HG02885 (cell line): ENCODE results near the gene CERS6.
A peak's percentile ranks its signal among the peaks of the same experiment; 100 is the strongest.

Experiments used
- ATAC-seq: cut with Tn5 transposase; IDR thresholded peaks from one replicate; pipeline ENCODE4 v1.9.1; 2021; ENCODE audit warnings: mild to moderate bottlenecking; ENCODE audit not compliant: unreplicated experiment, poor library complexity

CERS6 gene

DNA sequence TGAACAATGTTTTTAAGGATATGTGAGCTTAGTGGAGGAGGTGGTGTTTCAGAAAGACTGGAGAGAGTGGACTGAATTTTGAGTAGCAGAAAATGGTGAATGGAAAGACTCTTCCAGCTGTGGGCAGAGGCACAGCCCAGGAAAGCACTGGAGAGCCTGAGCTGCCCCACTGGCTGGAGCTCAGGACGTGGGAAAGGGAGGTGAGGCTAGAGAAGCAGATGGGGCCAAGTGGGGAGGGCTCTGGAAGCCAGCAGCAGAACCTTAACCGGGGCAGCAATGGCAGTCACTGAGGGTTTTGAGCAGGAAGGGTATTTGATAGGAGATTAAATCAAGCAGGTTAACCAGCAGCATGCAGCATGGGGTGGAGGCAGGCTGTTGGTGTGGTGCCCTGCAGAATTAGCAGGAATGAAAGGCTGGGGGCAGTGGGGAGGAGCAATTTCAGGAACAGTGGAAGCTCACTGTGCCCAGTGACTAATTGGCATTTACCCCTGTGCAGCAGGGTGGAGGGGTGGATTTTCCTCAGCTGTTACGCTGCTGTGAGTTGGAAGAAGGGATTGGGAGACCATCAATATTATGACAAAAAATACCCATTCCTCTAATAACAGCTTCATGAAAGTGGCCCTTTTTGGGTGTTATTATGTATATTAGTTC is 136.2 kb downstream of the CERS6 start:
- no peak for ATAC-seq

DNA sequence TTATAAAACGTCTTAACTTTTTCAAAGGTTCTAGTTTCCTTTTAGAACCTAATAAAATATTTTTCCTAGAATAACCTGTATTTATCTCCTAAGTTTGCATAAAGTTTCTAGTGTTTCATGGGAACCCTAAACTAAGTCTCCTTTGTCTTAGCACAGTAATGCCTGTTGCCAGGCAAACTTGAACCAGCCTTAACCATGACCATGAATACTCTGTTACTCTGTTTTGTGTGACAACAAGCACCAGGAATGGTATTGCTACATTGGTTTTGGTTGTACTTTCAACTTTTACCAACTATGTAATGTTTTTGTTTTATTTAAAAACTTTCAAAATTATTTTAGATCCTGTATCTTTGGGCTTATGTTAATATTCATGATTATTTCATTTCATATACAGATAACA is 137.6 kb downstream of the CERS6 start:
- peak; percentile 34 for ATAC-seq

DNA sequence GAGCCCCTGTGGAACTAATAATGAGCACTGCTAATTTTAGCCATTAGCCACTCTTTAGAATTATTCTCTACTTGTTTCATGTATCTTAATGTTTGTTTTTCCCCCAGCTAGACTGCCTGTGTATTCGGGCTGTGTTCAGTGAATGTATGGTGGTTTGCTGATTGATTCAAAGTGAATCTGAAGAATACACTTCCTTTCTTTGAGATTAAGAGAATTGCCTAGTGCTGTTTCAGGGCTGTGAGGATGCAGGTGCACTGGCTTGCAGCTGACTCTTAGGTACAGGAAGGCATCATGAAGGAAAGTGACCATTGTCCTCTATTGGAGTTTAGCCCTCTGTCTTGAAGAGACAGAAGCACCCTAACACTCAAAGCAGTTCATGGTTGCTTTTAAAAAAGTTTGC is 138.7 kb downstream of the CERS6 start:
- peak; percentile 87 for ATAC-seq

DNA sequence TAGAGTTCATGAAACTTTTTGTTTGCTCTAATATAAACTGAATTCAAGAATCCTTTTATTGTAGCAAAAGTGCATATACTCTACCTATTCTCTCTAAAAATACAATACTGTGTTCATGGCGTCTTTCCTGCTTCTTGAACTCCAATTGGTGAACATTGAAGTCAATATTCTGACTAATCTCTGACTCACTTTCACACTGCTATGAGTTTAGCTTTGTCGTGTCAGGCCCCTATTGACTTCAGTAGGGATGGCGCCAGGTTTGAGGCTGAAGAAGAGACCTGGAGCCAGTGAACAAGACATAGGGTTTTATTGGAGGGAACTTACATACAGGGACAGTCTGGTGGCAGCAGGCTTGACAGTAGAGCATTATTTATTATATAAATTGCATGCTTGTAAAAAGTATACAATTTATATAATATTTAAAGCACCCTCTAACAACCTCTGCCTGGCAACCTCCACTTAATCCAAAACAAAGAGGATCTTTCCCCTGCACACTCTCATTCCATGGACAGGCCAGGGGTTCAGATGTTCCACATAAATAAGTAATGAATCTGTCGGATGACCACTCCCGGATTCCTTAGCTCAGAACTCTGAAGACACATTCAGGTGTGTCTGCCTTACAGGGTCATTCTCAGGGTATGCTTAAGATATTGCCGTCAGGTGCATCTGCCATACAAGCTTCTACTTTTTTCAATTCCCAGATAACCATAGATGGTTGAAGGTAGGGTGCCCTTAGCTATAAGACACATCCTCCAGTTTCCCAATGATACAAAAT is 141.0 kb downstream of the CERS6 start:
- ATAC-seq, result no peak

DNA sequence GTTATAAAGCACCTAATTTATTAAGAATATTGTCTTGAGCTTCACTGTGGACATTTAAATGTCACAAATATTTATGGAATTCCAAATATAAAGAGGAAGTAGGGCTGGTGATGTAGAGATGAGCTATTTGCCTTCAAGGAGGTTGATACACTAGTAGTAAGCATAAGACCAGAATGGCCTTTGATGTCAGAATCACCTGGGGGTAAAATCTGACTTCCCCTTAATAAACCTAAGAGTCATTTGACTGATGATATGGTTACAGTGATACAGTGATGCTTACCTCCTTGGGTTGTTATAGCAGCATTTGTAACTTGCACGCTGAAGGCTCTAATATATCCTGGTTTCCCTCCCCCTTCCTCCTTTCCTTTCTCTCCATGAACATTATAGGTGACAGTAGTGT is 143.7 kb downstream of the CERS6 start:
- no peak for ATAC-seq

DNA sequence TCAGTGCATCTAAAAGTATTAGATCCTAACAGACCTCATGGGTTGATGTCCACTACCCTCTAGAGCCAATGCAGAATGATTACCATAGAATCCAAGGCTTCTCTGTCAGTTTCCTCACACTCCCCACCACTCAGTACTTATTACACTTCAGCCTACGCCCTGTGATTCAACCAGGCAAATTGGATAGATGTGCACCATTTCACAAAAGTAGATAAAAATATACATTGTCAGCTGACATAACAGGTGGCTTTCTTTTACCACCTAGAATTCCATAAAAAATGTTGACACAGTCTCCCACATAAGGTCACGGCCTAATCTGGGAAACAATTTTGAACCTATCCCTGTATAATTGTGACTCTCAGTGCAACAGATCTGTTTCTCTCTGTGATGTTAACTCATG is 144.9 kb downstream of the CERS6 start:
- no peak for ATAC-seq

DNA sequence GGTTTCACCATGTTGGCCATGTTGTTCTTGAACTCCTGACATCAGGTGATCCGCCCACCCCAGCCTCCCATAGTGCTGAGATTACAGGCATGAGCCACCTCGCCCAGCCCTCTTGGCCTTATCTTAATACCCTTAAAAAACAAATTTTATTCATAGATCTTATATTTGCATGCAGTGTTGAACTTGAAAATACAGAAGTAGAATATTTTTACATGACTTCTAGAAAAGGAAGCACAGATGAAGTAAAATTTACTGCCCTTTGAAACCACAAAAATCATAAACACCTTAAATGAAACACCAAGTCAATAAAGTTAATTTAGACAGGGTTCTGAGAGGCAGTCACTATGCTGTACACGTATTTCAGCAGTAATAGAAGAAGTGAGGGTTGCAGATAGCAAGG is 145.7 kb downstream of the CERS6 start:
- peak; percentile 67 for ATAC-seq

DNA sequence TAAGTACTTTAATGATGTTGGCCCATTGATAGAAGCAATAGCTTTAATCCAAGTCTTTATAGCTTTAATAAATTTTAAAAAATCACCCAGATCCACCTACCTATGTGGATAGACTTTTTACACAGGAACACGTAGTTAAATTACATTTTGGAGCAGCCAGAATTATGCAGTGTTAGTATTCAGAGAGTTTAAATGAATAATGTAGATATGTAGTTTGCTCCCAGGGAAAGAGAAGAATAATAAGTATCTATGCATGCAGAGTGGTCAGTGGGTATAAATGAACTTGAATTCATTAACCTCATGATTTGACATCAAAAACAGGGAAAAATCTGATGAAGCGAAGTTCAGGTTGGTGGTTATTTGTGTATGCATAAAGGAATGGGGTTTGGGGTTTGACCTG is 146.3 kb downstream of the CERS6 start:
- ATAC-seq, result no peak

DNA sequence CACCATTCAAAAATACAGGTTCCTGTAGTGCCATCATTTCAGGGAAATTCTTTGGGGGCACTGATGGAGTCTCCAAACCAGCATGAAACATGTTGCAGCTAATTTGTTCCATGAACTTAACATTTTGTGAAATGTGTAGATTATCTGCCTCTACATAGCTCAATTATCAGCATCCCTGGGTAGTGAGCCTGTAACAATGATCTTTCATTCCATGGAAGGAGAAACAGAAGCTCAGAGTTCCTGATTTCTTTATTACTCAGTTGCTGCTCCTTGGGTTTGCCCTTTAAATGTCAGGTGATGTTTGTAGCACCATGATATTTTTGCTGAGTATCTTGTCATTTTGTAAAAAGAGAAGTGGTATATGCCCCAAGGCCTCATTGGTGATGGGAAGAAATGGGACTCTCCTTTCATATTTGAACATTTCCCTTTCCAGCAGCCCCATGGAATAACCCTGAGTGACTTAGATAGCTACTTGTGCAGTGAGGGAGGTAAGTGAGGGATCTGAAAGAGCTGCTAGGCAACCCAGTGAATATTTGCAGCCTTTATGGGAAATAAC is 146.9 kb downstream of the CERS6 start:
- no peak for ATAC-seq

DNA sequence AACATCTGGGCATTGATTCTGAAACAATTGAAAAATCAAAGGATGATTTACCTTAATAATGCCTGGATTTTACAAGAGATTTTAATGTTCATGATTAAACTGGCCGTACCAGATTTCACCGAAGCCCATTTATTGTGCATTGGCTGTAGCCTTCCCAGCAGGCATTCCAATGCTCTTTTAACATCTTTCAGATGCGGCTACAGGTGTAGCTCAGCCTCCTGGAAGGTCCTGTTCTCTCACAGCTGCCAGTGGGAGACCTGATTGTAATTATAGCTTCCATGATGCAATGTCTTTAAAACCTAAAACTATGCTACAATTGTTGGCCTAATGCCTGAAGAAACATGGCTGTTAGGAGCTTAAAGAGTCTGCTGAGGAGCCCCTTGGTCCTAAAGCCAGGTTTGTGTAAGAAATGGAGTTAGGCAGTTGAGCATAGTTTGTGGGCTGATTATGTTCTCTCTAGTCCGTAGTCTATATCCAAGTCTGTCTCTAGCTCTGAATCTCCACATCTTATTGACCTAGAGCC is 147.4 kb downstream of the CERS6 start:
- ATAC-seq, result no peak

DNA sequence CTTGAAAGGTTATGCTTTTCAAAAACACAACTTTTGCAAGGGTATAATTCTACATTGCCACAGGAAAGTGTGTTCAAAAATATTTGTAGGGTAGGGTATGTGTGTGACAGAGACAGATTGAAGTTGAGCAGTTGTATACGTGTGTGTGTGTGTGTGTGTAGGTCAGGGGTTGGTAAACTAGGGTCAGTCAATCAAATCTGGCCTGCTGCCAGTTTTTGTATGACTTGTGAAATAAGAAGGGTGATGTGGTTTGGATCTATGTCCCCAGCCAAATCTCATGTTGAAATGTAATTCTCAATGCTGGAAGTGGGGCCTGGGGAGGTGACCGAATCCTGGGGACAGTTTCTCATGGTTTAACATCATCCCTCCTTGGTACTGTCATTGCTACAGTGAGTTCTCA is 148.2 kb downstream of the CERS6 start:
- no peak for ATAC-seq

DNA sequence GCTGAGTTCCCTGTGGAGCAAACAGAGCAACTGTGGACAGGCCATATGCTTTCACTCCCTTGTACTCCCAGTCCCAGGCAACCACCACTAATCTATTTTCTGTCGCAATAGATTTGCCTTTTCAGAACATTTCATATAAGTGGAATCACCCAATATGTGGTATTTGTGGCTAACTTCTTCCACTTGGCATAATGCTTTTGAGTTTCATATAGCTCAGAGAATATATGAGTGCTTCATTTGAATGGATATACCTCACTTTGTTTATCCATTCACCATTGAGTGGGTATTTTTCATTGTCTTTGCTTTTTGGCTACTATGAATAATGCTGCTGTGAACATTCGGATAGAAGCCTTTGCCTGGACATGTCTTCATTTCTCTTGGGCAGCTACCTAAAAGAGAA is 151.9 kb downstream of the CERS6 start:
- ATAC-seq, result no peak

DNA sequence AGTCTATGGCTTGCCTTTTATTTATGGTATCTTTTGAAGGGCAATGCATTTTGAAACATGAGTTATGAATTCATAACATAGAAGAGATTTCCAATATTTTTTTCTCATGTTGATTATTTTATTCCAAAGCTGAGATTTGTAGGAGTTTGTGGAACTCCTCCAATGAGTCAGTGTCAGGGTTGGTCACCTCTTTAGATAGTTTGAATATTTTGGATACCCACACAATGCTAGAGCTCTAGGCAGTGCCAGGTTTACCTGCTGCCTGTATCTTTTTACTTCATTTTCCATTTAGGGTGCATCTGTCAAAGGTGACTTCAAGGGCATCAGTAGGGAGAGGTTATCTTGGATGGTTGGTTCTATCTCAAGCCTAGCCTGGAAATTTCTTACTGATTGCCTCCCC is 152.7 kb downstream of the CERS6 start:
- no peak for ATAC-seq

DNA sequence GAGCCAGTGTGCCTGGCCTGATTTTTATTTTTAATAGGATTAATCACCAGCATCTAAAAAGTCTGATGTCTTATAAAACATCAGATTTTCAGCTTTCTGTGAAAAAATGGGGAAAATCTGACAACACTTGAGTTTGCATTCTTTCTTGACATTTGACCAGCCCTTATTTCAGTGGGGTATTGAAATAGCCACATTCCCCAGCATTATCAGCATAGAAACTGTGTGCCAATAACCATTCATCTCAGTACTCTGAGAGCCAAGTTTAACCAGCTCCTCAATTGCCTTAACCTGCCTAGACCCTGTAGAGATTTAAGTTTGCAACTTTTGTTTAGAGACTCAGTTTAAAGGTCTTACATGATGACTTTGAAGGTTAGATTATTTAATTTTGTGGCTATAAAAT is 155.0 kb downstream of the CERS6 start:
- ATAC-seq, result no peak

DNA sequence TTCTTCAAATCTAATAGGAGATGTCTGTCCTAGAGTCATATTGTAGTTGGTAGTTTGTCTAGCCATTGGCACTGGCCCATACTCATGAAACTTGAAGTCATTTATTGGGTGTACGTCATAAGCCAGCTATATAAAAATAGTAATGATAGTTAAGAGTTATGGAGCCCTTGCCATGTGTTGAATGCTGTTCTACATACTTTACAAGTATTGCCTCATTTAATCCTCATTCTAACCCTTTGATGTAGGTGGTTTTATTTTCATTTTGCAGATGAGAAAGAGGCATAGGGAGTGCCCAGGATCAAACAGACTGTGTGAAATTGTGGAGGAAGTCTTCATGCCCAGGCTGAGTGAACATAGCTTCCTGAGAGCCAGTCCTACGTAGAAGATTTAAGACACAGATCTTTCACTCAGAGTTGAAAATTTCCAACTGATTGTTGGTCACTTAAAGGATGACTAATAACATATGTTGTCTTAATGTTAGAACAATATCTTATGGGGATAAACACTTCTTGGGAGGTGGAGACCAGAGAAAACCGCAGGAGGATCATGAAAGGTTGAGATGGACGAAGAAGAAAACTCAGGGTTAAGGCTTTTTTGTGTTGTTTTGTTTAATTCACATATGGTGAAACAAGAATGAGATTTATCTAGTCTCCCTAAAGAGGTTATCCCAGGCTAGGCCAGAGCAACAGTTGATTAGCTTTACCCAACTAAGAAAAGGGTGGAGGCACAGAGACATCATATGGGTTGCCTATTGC is 156.0 kb downstream of the CERS6 start:
- ATAC-seq, result no peak

DNA sequence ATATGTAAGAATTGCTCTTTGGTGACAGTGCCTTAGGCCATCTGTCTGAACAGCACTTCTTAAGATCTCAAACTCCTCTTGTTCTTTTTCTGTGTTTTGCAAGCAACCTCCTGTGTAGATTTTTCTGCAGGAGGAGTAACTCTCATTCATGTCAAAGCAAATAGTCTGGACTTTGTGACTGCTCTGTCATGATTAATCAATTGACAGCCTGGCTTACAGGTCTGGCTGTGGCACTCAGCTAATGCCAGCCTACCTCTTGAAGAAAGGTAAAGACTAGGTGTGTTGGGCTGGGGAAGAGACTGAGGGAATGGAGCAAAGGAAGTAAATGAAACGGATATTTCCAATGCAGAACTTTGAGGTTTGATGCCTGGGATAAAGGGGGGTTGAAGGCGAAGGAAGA is 156.6 kb downstream of the CERS6 start:
- no peak for ATAC-seq

DNA sequence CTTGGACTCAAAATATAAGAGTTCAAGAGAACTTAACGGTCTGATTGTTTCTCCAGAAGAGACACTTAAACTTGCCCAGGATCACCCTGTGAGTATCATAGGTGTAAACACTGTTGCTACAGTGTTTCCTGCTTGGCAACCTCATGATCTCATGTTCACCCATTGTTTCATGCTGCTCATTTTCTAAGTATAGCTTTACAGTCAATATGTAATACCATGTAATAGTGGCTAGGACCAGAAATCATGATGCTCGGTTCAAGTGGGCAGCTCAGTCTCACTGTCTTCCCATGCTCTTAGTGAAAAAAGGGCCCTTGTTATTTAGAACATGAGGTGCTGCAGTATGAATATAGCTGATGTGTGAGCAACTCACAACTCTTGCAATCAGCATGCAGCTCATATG is 157.5 kb downstream of the CERS6 start:
- ATAC-seq, result no peak

DNA sequence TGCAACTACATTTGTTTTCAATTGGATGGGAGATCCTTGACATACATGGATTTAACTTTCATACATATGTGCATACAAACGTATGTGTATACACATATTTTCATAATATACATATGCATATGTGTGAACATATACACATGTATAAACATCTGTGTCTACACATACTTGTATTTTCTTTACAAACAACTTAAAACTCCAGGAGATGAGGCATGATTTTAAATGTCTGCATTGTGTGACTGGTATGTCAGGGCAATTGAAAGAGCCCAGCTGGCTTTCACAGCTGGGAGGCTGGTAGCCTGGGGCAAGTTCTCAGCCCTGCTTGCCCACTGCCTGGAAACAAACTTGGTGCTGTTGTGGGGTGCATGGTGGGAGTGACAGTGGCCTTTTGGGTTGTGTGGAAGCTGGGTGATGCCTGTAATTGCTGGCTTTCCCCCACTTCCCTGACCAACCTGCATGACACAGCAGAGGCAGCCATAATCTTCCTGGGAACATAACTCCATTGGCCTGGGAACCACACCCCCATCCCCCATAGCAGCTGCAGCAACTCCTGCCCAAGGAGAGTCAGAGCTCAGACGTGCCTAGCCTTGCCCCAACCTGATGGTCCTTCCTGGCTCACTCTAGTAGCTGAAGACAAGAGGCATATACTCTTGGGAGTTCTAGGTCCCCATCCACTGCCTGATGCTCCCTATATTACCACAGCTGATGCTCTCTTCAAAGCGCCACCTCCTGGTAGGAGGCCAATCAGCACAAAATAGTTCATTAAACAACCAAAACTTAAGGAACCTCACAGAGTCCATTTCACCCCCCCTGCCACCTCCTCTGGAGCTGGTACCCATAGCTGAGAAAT is 158.3 kb downstream of the CERS6 start:
- no peak for ATAC-seq

DNA sequence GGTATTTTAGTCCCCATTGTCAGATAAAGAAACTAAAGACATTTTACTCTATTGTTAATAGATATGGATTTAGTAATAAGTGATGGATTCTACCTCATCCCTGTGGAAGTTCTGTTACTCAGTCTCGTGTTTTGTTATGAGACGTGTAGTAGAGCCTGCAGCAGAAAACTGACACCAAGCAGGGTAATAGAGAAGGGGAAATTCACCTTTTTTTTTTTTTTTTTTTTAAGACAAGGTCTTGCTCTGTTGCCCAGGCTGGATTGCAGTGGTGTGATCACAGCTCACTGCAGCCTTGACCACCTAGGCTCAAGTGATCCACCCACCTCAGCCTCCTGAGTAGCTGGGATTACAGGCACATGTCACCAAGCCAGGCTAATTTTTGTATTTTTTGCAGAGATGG is 164.5 kb downstream of the CERS6 start:
- ATAC-seq, result no peak

DNA sequence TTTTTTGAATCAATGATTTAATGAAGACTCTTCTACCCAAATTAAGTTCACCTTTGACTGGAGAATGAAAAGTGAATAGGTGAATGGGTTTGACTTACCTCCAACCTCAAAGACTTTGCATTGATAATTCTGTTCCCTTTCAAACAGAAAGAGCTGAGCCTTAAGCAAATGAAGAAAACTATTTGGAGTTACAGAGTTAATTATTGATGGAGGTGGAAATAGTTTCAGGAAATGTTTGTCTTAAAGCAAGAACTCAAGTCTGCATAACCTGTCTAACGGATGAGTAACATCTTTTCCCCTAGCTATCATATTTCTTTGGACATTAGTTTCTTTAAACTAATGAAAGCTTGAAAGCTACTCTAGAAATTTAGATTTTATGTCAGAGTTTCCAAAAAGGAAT is 166.5 kb downstream of the CERS6 start:
- ATAC-seq, result no peak
